ENCODE results near the gene PI16. TPM values are rescaled to one million over a fixed set of nuclear protein-coding genes. Genes with fewer than 3 reads are reported as not detected.

Gene PI16
- total and polyA plus RNA-seq, 2 donors (not counting 1 experiment from before 2014, with no cell fraction given) = 1.4 to 7.4 TPM

DNA sequence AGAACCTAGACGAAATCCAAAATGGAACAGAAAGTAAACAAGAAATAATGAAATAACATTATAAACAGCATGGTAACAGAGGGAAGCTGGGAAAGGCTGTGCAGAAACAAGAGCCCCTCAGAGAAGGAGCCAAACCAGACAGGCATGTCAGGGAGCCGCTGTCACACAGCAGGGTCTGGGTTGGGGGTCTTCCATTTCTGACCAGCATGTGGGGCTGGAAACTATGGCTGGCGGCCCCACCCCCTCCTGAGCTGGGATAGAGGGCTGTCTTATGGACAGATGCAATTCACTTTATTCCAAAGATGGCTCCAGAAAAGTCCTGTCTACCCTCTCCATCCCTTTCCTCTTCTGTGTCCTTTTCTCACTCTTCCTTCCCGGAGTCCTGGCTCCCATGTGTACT, 41.5 kb upstream of the PI16 start:
- TF ChIP-seq, protein P1, sequence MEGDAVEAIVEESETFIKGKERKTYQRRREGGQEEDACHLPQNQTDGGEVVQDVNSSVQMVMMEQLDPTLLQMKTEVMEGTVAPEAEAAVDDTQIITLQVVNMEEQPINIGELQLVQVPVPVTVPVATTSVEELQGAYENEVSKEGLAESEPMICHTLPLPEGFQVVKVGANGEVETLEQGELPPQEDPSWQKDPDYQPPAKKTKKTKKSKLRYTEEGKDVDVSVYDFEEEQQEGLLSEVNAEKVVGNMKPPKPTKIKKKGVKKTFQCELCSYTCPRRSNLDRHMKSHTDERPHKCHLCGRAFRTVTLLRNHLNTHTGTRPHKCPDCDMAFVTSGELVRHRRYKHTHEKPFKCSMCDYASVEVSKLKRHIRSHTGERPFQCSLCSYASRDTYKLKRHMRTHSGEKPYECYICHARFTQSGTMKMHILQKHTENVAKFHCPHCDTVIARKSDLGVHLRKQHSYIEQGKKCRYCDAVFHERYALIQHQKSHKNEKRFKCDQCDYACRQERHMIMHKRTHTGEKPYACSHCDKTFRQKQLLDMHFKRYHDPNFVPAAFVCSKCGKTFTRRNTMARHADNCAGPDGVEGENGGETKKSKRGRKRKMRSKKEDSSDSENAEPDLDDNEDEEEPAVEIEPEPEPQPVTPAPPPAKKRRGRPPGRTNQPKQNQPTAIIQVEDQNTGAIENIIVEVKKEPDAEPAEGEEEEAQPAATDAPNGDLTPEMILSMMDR (IDR thresholded peaks at IDR 0.05) = no peak
- no peak for TF ChIP-seq EZH2 (IDR thresholded peaks at IDR 0.05; ENCODE audit: borderline replicate concordance, insufficient read depth, low read depth, low read length, poor library complexity, severe bottlenecking)
- Histone ChIP-seq H2AFZ (ENCODE audit: insufficient read depth, low read depth, low read length, poor library complexity, severe bottlenecking) (no peak overlapping the region), H3K9ac (ENCODE audit: low read length) (no peak overlapping the region), H3K4me2 (replicated peaks; ENCODE audit: low read depth, low read length, poor library complexity, severe bottlenecking) (no peak overlapping the region), H3K27ac (ENCODE audit: low read length in 2 of 2) (no peak overlapping the region), H3K27me3 (replicated peaks in 1 of 4; ENCODE audit: control extremely low read depth in 1 of 4, control insufficient read depth in 3 of 4, insufficient read depth in 4 of 4, low read length in 3 of 4) (no peaks in the 10 kb centered on the region), H4K20me1 (ENCODE audit: control insufficient read depth, insufficient read depth, low read length, poor library complexity, severe bottlenecking) (no peaks in the 10 kb centered on the region), H3K9me3 (ENCODE audit: control extremely low read depth in 1 of 3, control insufficient read depth in 2 of 3, insufficient read depth in 1 of 3, low read length in 2 of 3) (no peaks in the 10 kb centered on the region), H3K4me1 (ENCODE audit: control insufficient read depth in 2 of 2, insufficient read depth in 2 of 2, low read length in 2 of 2) (peaks cover 13 to 16% of the 10 kb centered on the region in 2 donors), H3K4me3 (ENCODE audit: control extremely low read depth in 1 of 5, extremely low read depth in 1 of 5, insufficient read depth in 1 of 5, low read depth in 2 of 5, low read length in 4 of 5) (no peak overlapping the region), H3K36me3 (replicated peaks in 1 of 2; ENCODE audit: control extremely low read depth in 1 of 2, control insufficient read depth in 1 of 2, extremely low read depth in 1 of 2, insufficient read depth in 2 of 2, low read length in 1 of 2) (peaks cover 0 to 70% of the 10 kb centered on the region in 2 experiments), H3K79me2 (ENCODE audit: control insufficient read depth, insufficient read depth, low read length) (peaks cover 5% of the 10 kb centered on the region)
- POLR2A ChIA-PET = no interaction called here
- Mint-ChIP-seq H3K27ac (no peak overlapping the region), H3K4me1 (peaks cover 14% of the 10 kb centered on the region), H3K9me3 (ENCODE audit: insufficient read depth) (no peaks in the 10 kb centered on the region), H3K27me3 (no peaks in the 10 kb centered on the region), H3K4me3 (no peak overlapping the region)
- DNase-seq (no peak), ATAC-seq (ENCODE audit: low read depth) (no peak)
- WGBS (ENCODE audit: insufficient coverage) = 88% methylated on average over 2 of the region's 4 CpGs
- intact Hi-C loops (cut with micrococcal nuclease) = no loop called here
- CTCF ChIA-PET = interaction anchor here (1.1 to 2.8 kb wide), 3 partner anchors 27 to 296 kb away, joined by 3 to 9 read pairs (median 3); partner anchors contain the start of gene C6orf89

DNA sequence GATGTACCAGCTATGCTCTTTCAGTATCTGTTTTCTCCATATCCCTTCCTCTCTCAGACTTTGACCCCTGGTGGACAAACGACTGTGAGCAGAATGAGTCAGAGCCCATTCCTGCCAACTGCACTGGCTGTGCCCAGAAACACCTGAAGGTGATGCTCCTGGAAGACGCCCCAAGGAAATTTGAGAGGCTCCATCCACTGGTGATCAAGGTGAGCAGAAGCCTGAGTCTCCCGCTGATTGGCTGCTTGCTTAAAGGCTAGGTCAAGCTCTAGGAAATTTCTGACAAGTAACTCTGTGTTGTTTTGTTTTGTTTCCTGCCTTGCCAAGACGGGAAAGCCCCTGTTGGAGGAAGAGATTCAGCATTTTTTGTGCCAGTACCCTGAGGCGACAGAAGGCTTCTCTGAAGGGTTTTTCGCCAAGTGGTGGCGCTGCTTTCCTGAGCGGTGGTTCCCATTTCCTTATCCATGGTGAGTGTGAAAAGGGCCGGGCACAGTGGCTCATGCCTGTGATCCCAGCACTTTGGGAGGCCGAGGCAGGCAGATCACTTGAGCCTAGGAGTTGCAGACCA, 40.2 kb upstream of the PI16 start:
- ChIA-PET CTCF (interaction anchor here (0.9 to 2.8 kb wide), 4 partner anchors 28 to 295 kb away, joined by 3 to 9 read pairs (median 3); partner anchors contain the start of gene C6orf89), POLR2A (no interaction called here)
- Mint-ChIP-seq H3K27ac (no peak overlapping the region), H3K27me3 (no peaks in the 10 kb centered on the region), H3K4me1 (peaks cover 14% of the 10 kb centered on the region), H3K4me3 (no peak overlapping the region), H3K9me3 (ENCODE audit: insufficient read depth) (no peaks in the 10 kb centered on the region)
- Histone ChIP-seq H2AFZ (ENCODE audit: insufficient read depth, low read depth, low read length, poor library complexity, severe bottlenecking) (no peak overlapping the region), H3K27ac (ENCODE audit: low read length in 2 of 2) (no peak overlapping the region), H3K9ac (ENCODE audit: low read length) (no peak overlapping the region), H3K27me3 (replicated peaks in 1 of 4; ENCODE audit: control extremely low read depth in 1 of 4, control insufficient read depth in 3 of 4, insufficient read depth in 4 of 4, low read length in 3 of 4) (no peaks in the 10 kb centered on the region), H3K9me3 (ENCODE audit: control extremely low read depth in 1 of 3, control insufficient read depth in 2 of 3, insufficient read depth in 1 of 3, low read length in 2 of 3) (no peaks in the 10 kb centered on the region), H3K4me2 (replicated peaks; ENCODE audit: low read depth, low read length, poor library complexity, severe bottlenecking) (no peak overlapping the region), H3K36me3 (replicated peaks in 1 of 2; ENCODE audit: control extremely low read depth in 1 of 2, control insufficient read depth in 1 of 2, extremely low read depth in 1 of 2, insufficient read depth in 2 of 2, low read length in 1 of 2) (peaks cover 0 to 75% of the 10 kb centered on the region in 2 experiments), H3K4me1 (ENCODE audit: control insufficient read depth in 2 of 2, insufficient read depth in 2 of 2, low read length in 2 of 2) (peaks cover 13 to 16% of the 10 kb centered on the region in 2 donors), H4K20me1 (ENCODE audit: control insufficient read depth, insufficient read depth, low read length, poor library complexity, severe bottlenecking) (no peaks in the 10 kb centered on the region), H3K4me3 (ENCODE audit: control extremely low read depth in 1 of 5, extremely low read depth in 1 of 5, insufficient read depth in 1 of 5, low read depth in 2 of 5, low read length in 4 of 5) (no peak overlapping the region), H3K79me2 (ENCODE audit: control insufficient read depth, insufficient read depth, low read length) (no peaks in the 10 kb centered on the region)
- DNase-seq (no peak), ATAC-seq (ENCODE audit: low read depth) (no peak)
- intact Hi-C loops (cut with micrococcal nuclease) = no loop called here
- no peak for TF ChIP-seq EZH2 (IDR thresholded peaks at IDR 0.05; ENCODE audit: borderline replicate concordance, insufficient read depth, low read depth, low read length, poor library complexity, severe bottlenecking)
- TF ChIP-seq, protein P1 (IDR thresholded peaks at IDR 0.05) = no peak
- WGBS (ENCODE audit: insufficient coverage) = 95% methylated on average over 9 of the region's 10 CpGs

Measured in B cell (primary cell).